ENCODE data around the gene DLGAP1. TPM values are rescaled to one million over a fixed set of nuclear protein-coding genes. Genes with fewer than 3 reads are reported as not detected.

The DLGAP1 gene
- total and polyA plus RNA-seq, 2 of the 4 experiments (the other 2 are of a cell fraction): under 0.01 to 0.09 TPM

GRCh38 chr18:3546106-3546505 lies 909.0 kb downstream of the DLGAP1 start:
- Histone ChIP-seq H3K56ac (ENCODE audit: extremely low read depth, insufficient read depth, low read length) (no peak overlapping the region), H3K79me1 (ENCODE audit: low read depth in 1 of 2, low read length in 2 of 2) (no peaks in the 10 kb centered on the region), H2AK9ac (replicated peaks; ENCODE audit: low read depth, low read length, poor library complexity) (no peak overlapping the region), H4K20me1 (ENCODE audit: insufficient read depth, low read length) (no peaks in the 10 kb centered on the region), H3K4me1 (ENCODE audit: control insufficient read depth, insufficient read depth, low read length) (no peaks in the 10 kb centered on the region), H3K9me1 (ENCODE audit: insufficient read depth, low read length) (no peaks in the 10 kb centered on the region), H4K5ac (ENCODE audit: low read depth, low read length) (no peak overlapping the region), H3K4me3 (ENCODE audit: insufficient read depth, low read depth, low read length) (no peak overlapping the region), H2BK15ac (ENCODE audit: low read depth, low read length) (no peak overlapping the region), H3K4ac (ENCODE audit: low read depth, low read length) (no peak overlapping the region), H2AK5ac (ENCODE audit: low read depth, low read length) (no peak overlapping the region), H4K8ac (ENCODE audit: low read depth in 2 of 2, low read length in 2 of 2) (no peak overlapping the region), H3K18ac (ENCODE audit: low read depth, low read length) (no peak overlapping the region), H3K27me3 (ENCODE audit: control insufficient read depth, insufficient read depth, low read length) (peaks cover 11% of the 10 kb centered on the region; the same call in 1 of the 2 replicates), H3K4me2 (ENCODE audit: low read depth, low read length) (no peak overlapping the region), H3K36me3 (ENCODE audit: control insufficient read depth, insufficient read depth, low read length) (no peaks in the 10 kb centered on the region), H2AFZ (replicated peaks; ENCODE audit: low read length, poor library complexity) (no peak overlapping the region), H3K9me3 (ENCODE audit: control insufficient read depth, insufficient read depth, low read length) (no peaks in the 10 kb centered on the region), H2BK120ac (ENCODE audit: low read depth, low read length) (no peak overlapping the region), H3K27ac (ENCODE audit: insufficient read depth, low read length) (no peak overlapping the region), H3K23ac (ENCODE audit: low read depth, low read length) (no peak overlapping the region), H2BK20ac (ENCODE audit: low read depth, low read length) (no peak overlapping the region), H3K9ac (ENCODE audit: low read depth, low read length) (no peak overlapping the region), H2BK5ac (ENCODE audit: low read depth, low read length, poor library complexity, severe bottlenecking) (no peak overlapping the region), H4K91ac (ENCODE audit: insufficient read depth, low read depth, low read length) (no peak overlapping the region), H3K14ac (replicated peaks; ENCODE audit: low read depth, low read length) (no peak overlapping the region)
- dilution Hi-C loops (cut with HindIII; ENCODE audit: low sequenced_read_pairs, unreplicated experiment) (no loop called here), in situ Hi-C loops (cut with MboI; ENCODE audit: low sequenced_read_pairs) (no loop called here), intact Hi-C loops (cut with micrococcal nuclease) (no loop called here)
- 76% methylated on average over 3 of the region's 5 CpGs; no CpG with 5 or more reads in 1 of the 2 experiments for WGBS, 2 experiments (ENCODE audit: extremely low coverage in 2 of 2, insufficient read length in 1 of 2)
- no TSS peak for BruUV-seq (replicated peaks)
- ChIA-PET POLR2A (ENCODE audit: unreplicated experiment) (no interaction called here), CTCF (interaction anchor here (0.7 kb wide), 1 partner anchor 36 kb away, joined by 3 read pairs; no protein-coding TSS in a partner anchor)
- no peak for TF ChIP-seq CTCF (conservative IDR thresholded peaks at IDR 0.05; ENCODE audit: low read depth, low read length)
- no peak for TF ChIP-seq RFX5 (IDR thresholded peaks at IDR 0.05; ENCODE audit: low read depth, low read length)
- TF ChIP-seq POLR2A (IDR thresholded peaks at IDR 0.05; ENCODE audit: low read depth, low read length): no peak
- TF ChIP-seq CEBPB (IDR thresholded peaks at IDR 0.05; ENCODE audit: low read depth, low read length): no peak
- no peak for TF ChIP-seq CHD1 (IDR thresholded peaks at IDR 0.05; ENCODE audit: low read depth, low read length)
- TF ChIP-seq MAFK (IDR thresholded peaks at IDR 0.05; ENCODE audit: low read depth, low read length): no peak
- DNase-seq (no peak), ATAC-seq (ENCODE audit: low read depth) (no peak)
